ENCODE measurements around the gene ACOT12. TPM values are rescaled to one million over a fixed set of nuclear protein-coding genes. Genes with fewer than 3 reads are reported as not detected.

ACOT12 gene
- not detected in 2 replicates for total RNA-seq

GRCh38 chr5:81393783-81394718 is at the start of gene ACOT12:
TSS of gene ACOT12 (minus strand) at chr5:81394134. CDS start at chr5:81394114, 20 bp downstream.

GRCh38 chr5:81301271-81302015 is 92.5 kb downstream of the ACOT12 start, which contains the start of gene ZCCHC9:
TSS of gene ZCCHC9 (plus strand) at chr5:81301587. CDS start at chr5:81304758, 3,171 bp downstream.

Other genes starting within 250 kb of the ACOT12 start
- not detected in 2 replicates for gene CKMT2, start 160.8 kb downstream of the ACOT12 start, total RNA-seq
- gene ZCCHC9, start 92.5 kb downstream of the ACOT12 start, total RNA-seq, result 19.7 and 22.6 TPM in 2 replicates

Measured in pericardium fibroblast (primary cell).